H1 (cell line): ENCODE results near the gene ENO4. TPM values are rescaled to one million over a fixed set of nuclear protein-coding genes. Genes with fewer than 3 reads are reported as not detected.

Experiments
- CTCF ChIA-PET: fragments of 300-600 bp; sonication (Branson Sonifier 250); formaldehyde crosslinking; loops from one replicate; lab custom pipeline; 2021; ENCODE audit not compliant: partially characterized antibody; lab: Charles Lee
- POLR2A ChIA-PET: fragments of 300-600 bp; sonication (Branson Sonifier 250); formaldehyde crosslinking; loops from one replicate; lab custom pipeline; 2021; ENCODE audit warnings: inconsistent platforms; ENCODE audit not compliant: partially characterized antibody; lab: Charles Lee
- DNase-seq, 2 experiments: peaks; one replicate each; pipeline versions ENCODE4 v3.0.0 to v3.0.0-alpha.2; 2010 to 2022; ENCODE audit warnings: low spot score in 2 of 2, low read depth in 1 of 2, mixed read lengths in 1 of 2
- FAIRE-seq: peaks from 2 replicates; lab custom pipeline; 2011; peaks lifted over from hg19 to GRCh38; lab: Jason Lieb, UNC
- H2AFZ ChIP-seq: 2 replicates; pipeline ENCODE4 v1.8.1; 2012; ENCODE audit warnings: low read length, inconsistent platforms
- H2AK5ac ChIP-seq: 2 replicates; pipeline ENCODE4 v1.6.1; 2013; ENCODE audit warnings: low read depth, low read length
- H2BK120ac ChIP-seq: replicated peaks from 2 replicates; pipeline ENCODE3; 2013; ENCODE audit warnings: low read depth, low read length, inconsistent platforms
- H2BK12ac ChIP-seq: 2 replicates; pipeline ENCODE4 v1.6.1; 2013; ENCODE audit warnings: low read depth, low read length
- H2BK15ac ChIP-seq: 2 replicates; pipeline ENCODE4 v1.6.1; 2013; ENCODE audit warnings: low read length
- H2BK20ac ChIP-seq: 2 replicates; pipeline ENCODE4 v1.6.1; 2013; ENCODE audit warnings: low read length
- H2BK5ac ChIP-seq: 2 replicates; pipeline ENCODE4 v1.6.1; 2013; ENCODE audit warnings: low read depth, low read length
- H3K14ac ChIP-seq: 2 replicates; pipeline ENCODE4 v1.6.1; 2013; ENCODE audit warnings: inconsistent platforms; ENCODE audit not compliant: insufficient read length
- H3K18ac ChIP-seq: 2 replicates; pipeline ENCODE4 v1.6.1; 2013; ENCODE audit warnings: low read length; ENCODE audit errors: extremely low read depth
- H3K23ac ChIP-seq: 2 replicates; pipeline ENCODE4 v1.6.1; 2013; ENCODE audit warnings: inconsistent platforms; ENCODE audit not compliant: insufficient read length
- H3K23me2 ChIP-seq: 2 replicates; pipeline ENCODE4 v1.6.1; 2013; ENCODE audit warnings: low read depth, low read length
- H3K27ac ChIP-seq: 2 replicates; pipeline ENCODE4 v1.6.1; 2011; ENCODE audit warnings: low read depth, low read length, inconsistent platforms
- H3K27me3 ChIP-seq, 4 experiments: replicated peaks in 1 of 4; 1 replicate in 1 of 4; 2 replicates in 3 of 4; pipeline versions ENCODE4 v1.6.1 to v1.8.1; 2011 to 2013; ENCODE audit warnings: low read length in 3 of 4, mild to moderate bottlenecking in 3 of 4, inconsistent platforms in 2 of 4, mixed read lengths in 2 of 4, moderate library complexity in 1 of 4; ENCODE audit not compliant: control insufficient read depth in 3 of 4, insufficient read depth in 3 of 4; ENCODE audit errors: extremely low read depth in 1 of 4
- H3K36me3 ChIP-seq, 4 experiments: 2 replicates each; pipeline versions ENCODE4 v1.6.1 to v1.8.1; 2011 to 2013; ENCODE audit warnings: mild to moderate bottlenecking in 4 of 4, low read length in 3 of 4, moderate library complexity in 2 of 4, control low read depth in 1 of 4, inconsistent platforms in 1 of 4; ENCODE audit not compliant: insufficient read depth in 4 of 4, control insufficient read depth in 2 of 4
- H3K4ac ChIP-seq: replicated peaks from 2 replicates; pipeline ENCODE3; 2013; ENCODE audit warnings: low read length, low read depth, mixed read lengths, inconsistent platforms; ENCODE audit not compliant: insufficient read length
- H3K4me1 ChIP-seq, 4 experiments: replicated peaks in 1 of 4; 1 replicate in 1 of 4; 2 replicates in 3 of 4; pipeline versions ENCODE4 v1.6.1 to v1.8.1; 2011 to 2013; ENCODE audit warnings: low read length in 3 of 4, inconsistent platforms in 2 of 4, mixed read lengths in 1 of 4; ENCODE audit not compliant: insufficient read depth in 4 of 4, control insufficient read depth in 3 of 4
- H3K4me2 ChIP-seq, 2 experiments: 2 replicates each; pipeline versions ENCODE4 v1.6.1 to v1.8.1; 2011 to 2013; ENCODE audit warnings: low read depth in 2 of 2, low read length in 2 of 2, control low read depth in 1 of 2, inconsistent platforms in 1 of 2, mild to moderate bottlenecking in 1 of 2; ENCODE audit not compliant: insufficient read depth in 1 of 2
- H3K4me3 ChIP-seq, 4 experiments: fragments of 200-600, 300-600 bp in 1 of 4; sonication (generic), shearing (Covaris generic), sonication (Bioruptor Twin) in 1 of 4; 2 replicates each; pipeline versions ENCODE4 v1.5.1 to v1.8.1; 2011 to 2016; ENCODE audit warnings: low read length in 4 of 4, low read depth in 3 of 4, control low read depth in 2 of 4, inconsistent platforms in 2 of 4, mild to moderate bottlenecking in 2 of 4, mixed read lengths in 1 of 4, moderate library complexity in 1 of 4; ENCODE audit not compliant: insufficient read depth in 2 of 4; ENCODE audit errors: extremely low read depth in 1 of 4
- H3K56ac ChIP-seq: replicated peaks from 2 replicates; pipeline ENCODE3; 2013; ENCODE audit warnings: low read depth, mild to moderate bottlenecking, mixed read lengths, low read length, inconsistent platforms; ENCODE audit not compliant: insufficient read length
- H3K79me1 ChIP-seq: 2 replicates; pipeline ENCODE4 v1.6.1; 2013; ENCODE audit warnings: low read depth, low read length, control low read depth
- H3K79me2 ChIP-seq, 2 experiments: 2 replicates each; pipeline versions ENCODE4 v1.6.1 to v1.8.1; 2012 to 2013; ENCODE audit warnings: low read length in 2 of 2, mild to moderate bottlenecking in 2 of 2, inconsistent platforms in 1 of 2; ENCODE audit not compliant: insufficient read depth in 2 of 2, control insufficient read depth in 1 of 2
- H3K9ac ChIP-seq, 4 experiments: replicated peaks in 1 of 4; 1 replicate in 1 of 4; 2 replicates in 3 of 4; pipeline versions ENCODE4 v1.6.1 to v1.8.1; 2011 to 2013; ENCODE audit warnings: low read depth in 3 of 4, low read length in 3 of 4, control low read depth in 2 of 4, mild to moderate bottlenecking in 2 of 4, moderate library complexity in 2 of 4, inconsistent platforms in 1 of 4; ENCODE audit errors: extremely low read depth in 1 of 4
- H3K9me3 ChIP-seq, 2 experiments: 2 replicates each; pipeline versions ENCODE4 v1.6.1 to v1.8.1; 2012 to 2013; ENCODE audit warnings: mild to moderate bottlenecking in 2 of 2, moderate library complexity in 2 of 2, control low read depth in 1 of 2, inconsistent platforms in 1 of 2, low read depth in 1 of 2, low read length in 1 of 2, mixed read lengths in 1 of 2; ENCODE audit not compliant: insufficient read depth in 2 of 2
- H4K20me1 ChIP-seq, 2 experiments: replicated peaks in 1 of 2; 2 replicates each; pipeline versions ENCODE3 to v1.8.1; 2011 to 2013; ENCODE audit warnings: inconsistent platforms in 2 of 2, low read length in 2 of 2, mild to moderate bottlenecking in 1 of 2; ENCODE audit not compliant: insufficient read depth in 2 of 2, control insufficient read depth in 1 of 2
- H4K5ac ChIP-seq: 2 replicates; pipeline ENCODE4 v1.6.1; 2013; ENCODE audit warnings: low read length, low read depth, mixed read lengths, inconsistent platforms; ENCODE audit not compliant: insufficient read length
- H4K8ac ChIP-seq: 2 replicates; pipeline ENCODE4 v1.8.0; 2013; ENCODE audit warnings: mild to moderate bottlenecking, moderate library complexity, low read length, inconsistent platforms; ENCODE audit not compliant: insufficient read depth; ENCODE audit errors: extremely low read depth
- H4K91ac ChIP-seq: replicated peaks from 2 replicates; pipeline ENCODE3; 2013; ENCODE audit warnings: low read length, mixed read lengths, inconsistent platforms; ENCODE audit not compliant: insufficient read length
- ATF2 ChIP-seq: IDR thresholded peaks from 2 replicates; pipeline ENCODE4 v1.6.1; 2012; ENCODE audit warnings: low read length, inconsistent platforms
- CEBPB ChIP-seq: IDR thresholded peaks from 2 replicates; pipeline ENCODE4 v1.6.1; 2012; ENCODE audit warnings: low read depth, low read length
- CHD1 ChIP-seq: IDR thresholded peaks from 2 replicates; pipeline ENCODE4 v1.6.1; 2012; ENCODE audit warnings: low read depth, low read length, improper control_type of control experiment
- CTCF ChIP-seq, 3 experiments: IDR thresholded peaks; 1 replicate in 2 of 3; 2 replicates in 1 of 3; pipeline versions ENCODE4 v1.5.1 to v1.6.1; 2011; ENCODE audit warnings: low read length in 3 of 3, mild to moderate bottlenecking in 3 of 3, inconsistent platforms in 2 of 3, low read depth in 1 of 3, moderate library complexity in 1 of 3; ENCODE audit not compliant: insufficient read depth in 1 of 3; ENCODE audit errors: control extremely low read depth in 1 of 3
- GTF2F1 ChIP-seq: IDR thresholded peaks from 2 replicates; pipeline ENCODE4 v1.6.1; 2012; ENCODE audit warnings: low read depth, low read length, improper control_type of control experiment, borderline replicate concordance
- POLR2A ChIP-seq, 2 experiments: IDR thresholded peaks; 1 replicate in 1 of 2; 2 replicates in 1 of 2; pipeline ENCODE4 v1.6.1; 2011; ENCODE audit warnings: low read depth in 2 of 2, low read length in 2 of 2, mild to moderate bottlenecking in 2 of 2; ENCODE audit errors: control extremely low read depth in 1 of 2
- POLR2AphosphoS5 ChIP-seq: IDR thresholded peaks from 2 replicates; pipeline ENCODE4 v1.6.1; 2011; ENCODE audit warnings: low read depth, low read length
- POU5F1 ChIP-seq: IDR thresholded peaks from 2 replicates; pipeline ENCODE4 v1.6.1; 2011; ENCODE audit warnings: low read depth, mild to moderate bottlenecking, low read length, moderate library complexity
- SAP30 ChIP-seq: fragments of 300-600 bp; sonication (generic); IDR thresholded peaks from 2 replicates; pipeline ENCODE4 v1.7.1; 2012; ENCODE audit warnings: low read length, moderate library complexity, mild to moderate bottlenecking, inconsistent platforms; ENCODE audit not compliant: insufficient read depth, insufficient replicate concordance
- YY1 ChIP-seq: IDR thresholded peaks from 2 replicates; pipeline ENCODE4 v1.6.1; 2011; ENCODE audit warnings: low read depth, mild to moderate bottlenecking, low read length
- ZNF274 ChIP-seq: IDR thresholded peaks from 2 replicates; pipeline ENCODE4 v1.7.0; 2012; ENCODE audit warnings: low read length, borderline replicate concordance; ENCODE audit errors: extremely low read depth
- WGBS, 2 experiments: shearing (Covaris generic) in 1 of 2; methylation state at CpG; one replicate each; pipeline versions ENCODE4 v1.1.6 to v1.1.7; 2013 to 2015; ENCODE audit warnings: low lambda C conversion rate in 2 of 2, mixed read lengths in 2 of 2, inconsistent platforms in 1 of 2, low coverage in 1 of 2, missing lambda C conversion rate in 1 of 2; ENCODE audit not compliant: insufficient replicate concordance in 2 of 2, insufficient coverage in 1 of 2, insufficient read length in 1 of 2; ENCODE audit errors: extremely low coverage in 1 of 2, missing lambda C conversion rate in 1 of 2; 5-methylcytosine and 5-hydroxymethylcytosine counted together
- polyA plus RNA-seq, 7 experiments: library from polyadenylated mRNA; depleted of rRNA in 3 of 7; stranded (reverse) in 5 of 7; unstranded in 2 of 7; fragments of >200 nt in 5 of 7; fragments of 200-250 nt in 2 of 7; gene quantifications; 1 replicate in 5 of 7; 2 replicates in 1 of 7; 4 replicates in 1 of 7; pipeline versions ENCODE4 v1.2.1 to v1.2.3, GENCODE V29; 2011 to 2013; ENCODE audit warnings: missing spikeins in 2 of 7, mixed read lengths in 2 of 7
- total RNA-seq: library from RNA; stranded (reverse); fragmentation: NEBNext Ultra II Directional; extraction: Animal tissue kit (Norgen Biotek cat#: 25700); gene quantifications from 2 replicates; pipeline ENCODE4 v1.2.1, GENCODE V29; 2021

The ENO4 gene
- total and polyA plus RNA-seq, 2 of the 8 experiments (the other 6 are each of a cell fraction or from before 2014, with no cell fraction given): 0.77 TPM; not detected in 1

- Histone ChIP-seq H3K14ac (no peak overlapping the region), H3K4ac (no peak overlapping the region), H3K4me3 (no peak overlapping the region), H3K27me3 (no peaks in the 10 kb centered on the region), H3K56ac (no peak overlapping the region), H2AFZ (no peak overlapping the region), H3K9ac (no peak overlapping the region), H3K18ac (no peak overlapping the region), H4K91ac (no peak overlapping the region), H3K9me3 (no peaks in the 10 kb centered on the region), H3K23ac (no peak overlapping the region), H3K23me2 (no peaks in the 10 kb centered on the region), H2BK15ac (no peak overlapping the region), H2BK20ac (no peak overlapping the region), H2BK120ac (no peak overlapping the region), H3K36me3 (no peaks in the 10 kb centered on the region), H4K20me1 (no peaks in the 10 kb centered on the region), H3K4me1 (no peaks in the 10 kb centered on the region; a peak in 2 of 7 replicates), H4K8ac (no peak overlapping the region), H2BK5ac (no peak overlapping the region), H3K79me2 (no peaks in the 10 kb centered on the region), H4K5ac (no peak overlapping the region), H3K27ac (no peak overlapping the region), H3K79me1 (no peaks in the 10 kb centered on the region), H2AK5ac (no peak overlapping the region), H3K4me2 (no peak overlapping the region), H2BK12ac (no peak overlapping the region)
- ChIA-PET POLR2A (no interaction called here), CTCF (interaction anchor here (0.7 to 1.4 kb wide), 3 partner anchors 12 to 174 kb away, joined by 3 to 4 read pairs (median 3); partner anchors contain the start of gene ENO4)
- whole genome bisulfite sequencing, 2 experiments: 65% methylated on average over 2 of the region's 2 CpGs; no CpG with 5 or more reads in 1 of the 2 experiments
- no peak for FAIRE-seq
- DNase-seq: no peak
- TF ChIP-seq GTF2F1 (no peak), POLR2A (IDR thresholded peaks at IDR 0.05; ENCODE audit: control extremely low read depth in 1 of 2, low read depth in 2 of 2, low read length in 2 of 2) (no peak), POLR2AphosphoS5 (no peak), YY1 (no peak), ATF2 (no peak), POU5F1 (no peak), CTCF (IDR thresholded peaks at IDR 0.05; ENCODE audit: control extremely low read depth in 1 of 3, insufficient read depth in 1 of 3, low read depth in 1 of 3, low read length in 3 of 3) (no peak), SAP30 (no peak), ZNF274 (no peak), CEBPB (no peak), CHD1 (no peak)
Observed at GRCh38 chr10:116861796-116862195, 12.5 kb downstream of the ENO4 start.
